NCI-H2196 treated with DMSO at 0.1 percent for 48 hours (cell line): ENCODE results near the gene GNAO1.

Source experiments
- DNase-seq: peaks from one replicate; lab custom pipeline; 2025; ENCODE audit not compliant: unreplicated experiment; lab: John Stamatoyannopoulos, UW

GNAO1 gene

GRCh38 chr16:56264609-56264972 lies 73.3 kb downstream of the GNAO1 start:
- no peak for DNase-seq

DNA sequence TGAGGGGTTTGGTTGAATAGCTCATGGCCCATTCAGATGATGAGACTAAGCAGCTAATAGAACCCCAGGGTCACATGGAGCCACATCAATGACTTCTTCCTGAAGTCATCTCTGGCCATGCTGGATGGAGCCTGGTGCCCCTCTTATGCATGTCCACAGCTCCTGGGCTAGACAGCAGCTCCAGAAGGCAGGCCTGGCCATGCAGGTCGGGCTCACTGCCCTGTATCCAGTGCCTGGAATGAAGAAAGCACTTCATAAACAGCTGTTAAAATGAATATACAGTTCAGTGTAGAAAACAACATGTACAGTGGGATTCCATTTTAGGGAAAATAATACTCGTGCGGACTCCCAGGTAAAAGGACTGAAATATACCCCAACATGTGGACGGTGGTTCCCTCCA lies 73.9 kb downstream of the GNAO1 start:
- DNase-seq: no peak

GRCh38 chr16:56265746-56266145 lies 74.5 kb downstream of the GNAO1 start:
- DNase-seq: no peak

- DNase-seq: no peak
Measured at GRCh38 chr16:56266641-56267607, 75.6 kb downstream of the GNAO1 start.

DNA sequence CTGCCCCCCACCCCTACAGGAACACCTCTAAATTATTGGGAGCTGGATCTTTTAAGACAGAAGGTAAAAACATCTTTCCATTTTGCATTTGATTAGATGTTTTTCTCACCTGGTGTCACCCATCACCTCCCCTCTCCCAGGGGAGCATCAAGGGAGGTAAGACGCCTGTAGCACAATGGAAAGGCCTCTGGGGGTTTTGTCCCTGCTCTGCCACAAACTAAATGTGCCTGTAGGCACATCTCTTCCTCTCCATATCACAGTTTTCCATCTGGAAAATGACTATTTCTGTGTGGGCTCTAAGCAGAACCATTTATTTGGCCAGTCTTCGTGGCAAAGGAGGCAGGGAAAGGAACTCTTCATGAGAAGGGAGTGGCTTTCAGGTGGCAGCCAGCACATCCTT lies 76.6 kb downstream of the GNAO1 start:
- DNase-seq: no peak

- no peak for DNase-seq
Measured at GRCh38 chr16:56268799-56269198, 77.5 kb downstream of the GNAO1 start.

- DNase-seq: no peak
Measured at GRCh38 chr16:56269281-56269680, 78.0 kb downstream of the GNAO1 start.

- no peak for DNase-seq
Measured at GRCh38 chr16:56269811-56270684, 78.8 kb downstream of the GNAO1 start.

- no peak for DNase-seq
Measured at GRCh38 chr16:56270828-56271227, 79.5 kb downstream of the GNAO1 start.

- DNase-seq: no peak
Measured at GRCh38 chr16:56272583-56272894, 81.2 kb downstream of the GNAO1 start.

DNA sequence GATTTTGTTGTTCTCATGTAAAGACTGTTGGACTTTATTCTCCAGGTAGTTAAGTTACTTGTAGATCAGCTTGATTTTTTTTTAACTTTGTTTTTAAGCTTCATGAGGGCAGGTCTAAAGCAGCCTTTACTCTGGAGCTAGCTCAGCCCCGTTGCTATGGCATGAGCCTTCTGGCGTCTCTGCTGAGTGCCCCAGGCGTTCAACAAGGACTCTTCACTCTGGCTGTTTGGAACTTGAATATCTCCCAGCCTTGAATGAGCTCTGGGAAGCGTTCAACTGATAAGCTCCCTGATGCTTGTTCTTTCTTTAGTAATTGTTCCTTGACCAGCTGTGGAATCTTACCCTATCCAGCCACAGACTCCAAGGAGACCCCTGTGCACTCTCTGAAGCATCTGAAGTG lies 82.3 kb downstream of the GNAO1 start:
- no peak for DNase-seq

DNA sequence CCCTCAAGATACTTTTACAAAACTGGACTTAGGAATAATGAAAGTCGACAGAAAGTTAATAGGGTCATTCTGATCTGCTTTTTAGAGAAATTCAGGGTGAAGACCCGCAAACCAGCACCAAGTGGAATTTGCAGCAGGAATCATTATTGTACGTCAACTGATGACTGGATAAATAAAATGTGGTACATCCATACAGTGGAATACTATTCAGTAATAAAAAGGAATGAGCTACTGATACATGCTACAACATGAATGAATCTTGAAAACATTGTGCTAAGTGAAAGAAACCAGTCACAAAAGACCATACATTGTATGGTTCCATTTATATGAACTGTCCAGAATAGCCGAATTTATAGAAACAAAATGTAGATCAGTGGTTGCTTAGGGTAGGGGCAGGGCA lies 83.1 kb downstream of the GNAO1 start:
- DNase-seq: no peak

GRCh38 chr16:56275076-56275475 lies 83.8 kb downstream of the GNAO1 start:
- DNase-seq: no peak

GRCh38 chr16:56275801-56276200 lies 84.5 kb downstream of the GNAO1 start:
- no peak for DNase-seq

GRCh38 chr16:56277075-56277474 lies 85.8 kb downstream of the GNAO1 start:
- no peak for DNase-seq

- no peak for DNase-seq
Measured at GRCh38 chr16:56278196-56278855, 87.0 kb downstream of the GNAO1 start.

- DNase-seq: no peak
Measured at GRCh38 chr16:56279132-56279531, 87.8 kb downstream of the GNAO1 start.

GRCh38 chr16:56279914-56280313 lies 88.6 kb downstream of the GNAO1 start:
- DNase-seq: no peak

- no peak for DNase-seq
Measured at GRCh38 chr16:56281249-56281805, 90.0 kb downstream of the GNAO1 start.

- no peak for DNase-seq
Measured at GRCh38 chr16:56282451-56282850, 91.2 kb downstream of the GNAO1 start.

DNA sequence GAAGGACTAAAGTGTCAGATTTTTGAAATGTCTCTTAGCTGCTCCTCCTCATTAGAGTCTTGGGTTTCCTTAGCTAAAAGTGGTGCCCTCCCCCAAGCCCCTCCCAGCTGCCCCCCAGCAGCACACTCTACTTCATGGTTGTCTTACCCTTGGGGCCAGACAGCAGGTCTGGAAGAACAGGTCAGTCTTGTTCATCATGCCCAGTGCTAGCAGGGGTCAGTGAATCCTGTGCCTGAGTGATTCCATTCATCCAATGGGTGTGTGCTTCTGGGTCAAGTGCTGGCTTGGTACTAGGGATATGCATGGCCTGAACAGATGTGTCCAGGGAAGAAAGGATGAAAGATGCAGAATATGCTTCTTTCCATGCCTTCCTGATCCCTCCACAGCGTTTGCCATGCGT lies 93.2 kb downstream of the GNAO1 start:
- DNase-seq: no peak
